ENCODE results near the gene NAA10.

The NAA10 gene

DNA sequence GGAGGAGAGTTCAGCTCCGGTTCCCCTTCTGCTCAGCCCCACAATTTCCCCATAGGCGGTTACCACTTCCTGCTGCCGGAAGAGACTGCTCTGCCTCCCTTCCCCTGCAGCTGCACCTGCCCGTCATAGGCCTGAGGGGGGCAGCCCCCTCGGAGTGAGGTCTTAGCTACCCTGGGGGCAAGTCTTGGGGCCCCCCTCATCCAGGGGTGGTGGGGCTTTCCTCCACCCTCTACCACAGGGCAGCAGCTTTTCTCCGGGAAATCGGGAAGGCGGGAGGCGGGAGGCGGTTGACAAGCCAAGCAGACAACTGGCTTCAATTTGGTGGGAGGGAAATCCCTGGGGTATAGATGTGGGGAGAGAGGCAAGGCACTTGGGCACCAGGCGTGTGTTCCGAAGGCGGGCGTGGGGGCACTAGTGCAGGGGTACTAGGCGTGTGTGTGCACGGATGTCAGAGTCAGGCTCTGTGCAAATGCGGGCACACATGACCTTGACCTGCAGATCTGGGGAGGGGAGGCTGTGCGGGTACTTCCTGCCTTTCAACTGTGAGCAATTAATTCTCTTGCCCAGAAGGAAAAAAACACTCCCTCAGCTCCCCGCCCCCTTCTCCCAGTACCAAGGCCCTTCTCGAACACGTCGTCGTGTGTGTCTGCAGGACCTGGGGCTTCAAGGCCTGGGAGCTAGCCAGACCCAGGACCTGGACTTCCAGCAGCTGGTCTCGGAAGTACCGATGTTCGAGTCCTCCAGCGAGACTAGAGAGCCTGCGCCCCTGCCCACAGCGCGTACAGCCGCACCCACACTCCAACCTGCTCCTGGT is 7.8 kb downstream of the NAA10 start:
- DNase-seq = peak; percentile 29

DNA sequence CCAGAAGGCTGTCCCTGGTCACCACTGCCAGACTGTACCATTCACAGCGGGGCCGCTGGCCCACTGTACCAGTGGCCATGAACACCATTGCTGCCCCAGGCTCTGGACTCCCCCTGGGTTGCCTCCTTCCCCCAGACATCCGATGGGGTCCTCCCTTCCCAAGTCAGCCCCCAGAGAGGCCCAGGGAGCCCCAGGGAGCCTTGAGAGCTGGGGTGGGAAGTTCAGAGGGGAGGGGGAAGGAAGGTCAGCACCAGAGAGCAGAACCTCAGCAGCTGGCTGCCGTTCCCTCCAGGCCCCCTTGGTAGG is 8.3 kb downstream of the NAA10 start:
- no peak for DNase-seq

DNA sequence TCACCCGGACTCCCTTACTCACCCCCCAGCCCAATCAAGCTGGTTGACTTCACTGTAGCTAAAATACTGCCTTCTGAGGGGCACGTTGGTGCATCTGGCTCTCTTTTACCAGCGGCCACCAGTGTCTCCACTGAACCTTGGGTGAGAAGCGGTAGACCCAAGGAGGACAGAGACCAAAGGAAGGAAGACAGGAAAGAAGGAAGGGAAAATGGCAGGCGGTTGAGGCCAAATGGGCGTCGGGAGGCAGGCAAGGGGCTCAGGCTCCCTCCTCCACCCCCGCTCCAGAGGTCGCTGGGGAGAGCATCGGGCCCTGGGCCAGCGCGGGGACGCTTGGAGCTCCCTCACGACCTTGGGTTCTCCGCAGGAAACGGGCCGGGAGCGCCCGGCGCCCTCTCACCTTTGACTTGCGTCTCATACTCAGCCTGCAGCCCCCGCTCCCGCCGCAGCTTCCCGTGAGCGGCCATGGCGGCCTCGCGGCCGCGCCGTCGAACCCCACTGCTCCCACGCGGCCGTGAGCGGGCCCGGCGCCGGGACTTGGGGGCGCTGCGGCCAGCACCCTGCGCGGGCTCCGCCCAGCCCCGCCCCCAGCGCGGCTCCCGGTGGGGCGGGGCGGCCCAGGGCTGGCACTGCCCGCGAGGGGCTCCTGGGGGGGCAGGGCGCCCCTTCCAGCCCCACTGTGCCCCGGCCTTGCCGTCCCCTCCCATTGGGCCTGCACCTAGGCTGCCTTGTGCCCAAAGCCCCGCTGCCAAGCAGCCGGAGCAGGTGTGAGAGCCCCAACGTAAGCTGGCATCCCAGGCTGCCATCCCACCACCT is 8.9 kb downstream of the NAA10 start, which contains the start of gene ARHGAP4:
TSS of gene ARHGAP4 (minus strand) at position 526 of the 813 bp plus-strand sequence. CDS start at position 464, 62 bp downstream.
- peak; percentile 23 for DNase-seq

DNA sequence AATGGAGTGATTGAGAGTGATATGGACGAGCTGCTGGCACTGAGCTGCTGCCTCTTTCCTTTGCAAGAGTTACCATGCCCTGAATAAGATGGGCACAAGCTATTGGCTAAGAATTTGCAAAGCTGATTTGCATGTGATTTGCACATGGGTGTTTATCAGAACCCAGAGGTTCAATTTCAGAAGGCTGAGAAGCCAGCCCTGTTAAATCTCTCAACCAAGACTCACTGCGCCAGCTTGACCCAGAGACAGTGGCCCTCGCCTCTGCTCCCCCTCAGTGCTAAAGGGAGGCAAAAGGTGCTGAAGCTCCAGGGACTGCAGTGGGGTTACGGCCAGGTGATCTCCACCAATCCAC is 9.5 kb downstream of the NAA10 start:
- DNase-seq = no peak

DNA sequence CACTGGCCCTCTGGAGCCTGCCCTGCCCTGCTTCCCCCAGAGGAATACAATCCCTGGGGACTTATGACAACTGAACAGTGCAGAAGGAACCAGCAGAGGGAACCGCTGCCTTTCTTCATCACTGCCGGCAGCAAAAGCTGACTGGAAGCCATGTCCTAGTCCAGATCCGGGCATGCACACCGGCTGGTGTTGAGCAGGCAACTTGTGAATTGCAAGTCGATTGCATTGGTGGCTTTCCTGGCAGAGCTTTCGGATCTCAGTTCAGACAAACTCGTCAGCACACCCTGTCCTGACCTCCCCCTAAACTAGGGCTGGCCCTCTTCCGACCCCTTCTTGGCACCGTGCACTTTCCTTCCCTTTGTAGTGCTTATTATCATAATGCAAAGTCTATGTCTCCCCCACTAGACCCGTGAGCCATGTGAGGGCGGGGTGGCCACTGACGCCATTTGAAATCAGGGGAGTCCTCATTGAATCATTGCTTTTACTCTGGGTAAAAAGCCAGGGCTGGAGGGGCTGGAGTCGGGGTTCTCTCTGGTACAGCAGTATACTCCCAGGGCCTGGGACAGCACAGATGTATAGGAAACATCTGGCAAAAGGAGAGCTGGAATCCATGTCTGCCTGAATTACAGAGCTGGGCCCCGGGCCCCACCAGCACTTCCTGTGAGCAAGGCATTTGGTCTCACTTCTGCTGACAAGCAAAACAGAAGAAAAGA is 10.5 kb downstream of the NAA10 start:
- peak; percentile 6 for DNase-seq

DNA sequence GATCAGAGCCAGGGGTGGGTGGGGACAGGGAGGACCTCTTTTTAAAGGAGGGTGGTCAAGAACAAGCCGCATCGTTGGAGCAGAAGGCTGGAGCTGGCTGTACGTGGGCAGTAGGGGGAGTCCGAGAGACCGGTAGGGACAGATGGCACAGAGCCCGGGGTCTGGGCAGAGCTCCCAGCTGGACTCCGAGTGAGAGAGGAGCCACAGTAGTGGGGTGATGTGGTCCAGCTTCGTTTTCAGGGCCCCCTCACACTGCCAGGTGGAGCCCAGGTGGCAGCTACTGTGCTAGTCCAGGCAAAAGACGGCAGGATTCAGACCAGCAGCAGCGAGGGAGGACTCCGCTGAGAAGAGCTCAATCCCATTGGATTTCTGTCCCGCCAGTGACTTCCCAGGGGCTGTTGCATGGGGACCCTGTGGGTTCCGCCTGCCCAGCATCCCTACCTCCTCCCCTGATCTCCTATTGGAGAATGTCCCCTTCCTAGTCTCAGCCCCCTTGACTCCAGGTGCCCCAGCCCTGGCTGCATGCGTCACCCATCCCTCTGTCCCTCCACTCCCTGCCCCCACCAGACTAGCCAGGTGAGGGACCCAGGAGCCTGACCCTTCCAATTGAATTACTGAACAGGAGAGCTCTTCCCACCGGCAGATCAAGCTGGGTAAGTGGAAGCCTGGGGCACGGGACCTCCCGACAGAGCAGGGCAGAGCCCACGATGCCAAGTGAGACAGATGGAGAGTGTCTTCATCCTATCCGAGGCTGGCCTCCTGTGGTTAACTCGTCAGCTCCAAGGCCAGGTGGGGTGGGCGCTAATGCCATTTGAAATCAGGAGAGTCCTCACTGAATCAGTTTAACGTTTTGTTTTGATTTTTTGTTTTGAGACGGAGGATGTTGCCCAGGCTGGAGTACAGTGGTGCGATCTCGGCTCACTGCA is 11.6 kb downstream of the NAA10 start:
- DNase-seq = peak; percentile 8

DNA sequence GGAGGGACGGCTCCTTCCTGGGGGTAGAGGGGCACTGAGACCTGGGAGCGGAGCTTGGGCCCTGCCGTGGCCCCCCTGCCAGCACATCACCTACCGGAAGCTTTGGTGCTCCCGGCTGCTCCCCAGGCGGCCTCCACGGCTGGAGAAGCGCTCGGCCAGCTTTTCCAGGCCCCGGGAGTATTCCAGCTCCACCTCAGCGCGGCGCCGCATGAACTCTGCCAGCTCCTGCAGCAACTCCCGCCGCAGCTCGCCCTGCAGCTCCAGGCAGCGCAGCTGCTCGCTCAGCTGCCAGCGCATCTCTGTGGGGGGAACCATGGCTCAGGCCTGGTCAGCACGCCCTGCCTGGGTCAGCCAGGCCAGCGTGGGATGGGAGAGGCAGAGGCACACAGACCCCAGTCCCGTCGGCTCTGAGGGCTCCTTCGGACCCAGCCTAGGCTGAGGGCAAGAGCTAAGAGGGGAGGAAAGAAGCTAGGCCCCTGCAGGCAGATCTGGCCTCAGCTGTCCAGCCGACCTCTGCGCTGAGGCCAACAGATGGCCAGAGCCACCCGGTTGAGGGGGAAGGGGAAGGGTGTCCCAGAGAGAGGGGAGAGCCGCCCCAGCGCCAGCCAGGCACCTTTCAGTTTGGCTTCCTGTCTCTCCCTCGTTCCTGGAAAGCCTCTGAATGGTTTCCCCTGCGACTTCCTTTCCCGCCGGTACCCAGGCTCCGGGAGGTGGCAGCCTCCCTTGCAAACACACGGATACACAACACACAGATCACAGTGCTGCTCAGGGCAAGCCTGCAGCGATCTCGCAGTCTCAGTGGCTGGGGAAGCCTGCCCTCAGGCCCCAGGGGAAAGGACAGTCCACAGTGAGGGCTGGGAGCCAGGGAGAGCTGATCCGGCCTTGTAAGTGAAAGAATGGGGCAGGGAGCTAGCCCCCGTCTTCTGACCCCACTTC is 13.1 kb downstream of the NAA10 start:
- DNase-seq = no peak

DNA sequence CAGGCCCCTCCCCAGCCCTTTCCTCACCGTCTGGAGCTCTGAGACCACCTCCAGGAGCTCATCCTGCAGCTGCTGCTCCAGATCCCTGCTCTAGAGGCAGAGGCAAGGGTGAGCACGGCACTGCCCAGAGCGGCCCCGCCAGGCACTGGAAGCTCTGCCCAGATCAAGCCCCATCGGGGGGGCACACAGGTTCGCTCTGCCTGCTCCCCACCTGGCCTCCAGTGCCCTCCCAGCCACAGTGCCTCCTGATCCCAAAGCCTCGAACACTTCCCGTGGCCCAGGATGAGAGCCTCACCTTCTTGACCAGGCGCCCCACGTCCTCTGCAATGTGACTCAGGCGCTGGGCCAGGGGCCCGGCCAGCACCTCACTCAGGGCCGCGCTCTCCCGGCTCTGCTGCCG is 13.8 kb downstream of the NAA10 start:
- DNase-seq = no peak

DNA sequence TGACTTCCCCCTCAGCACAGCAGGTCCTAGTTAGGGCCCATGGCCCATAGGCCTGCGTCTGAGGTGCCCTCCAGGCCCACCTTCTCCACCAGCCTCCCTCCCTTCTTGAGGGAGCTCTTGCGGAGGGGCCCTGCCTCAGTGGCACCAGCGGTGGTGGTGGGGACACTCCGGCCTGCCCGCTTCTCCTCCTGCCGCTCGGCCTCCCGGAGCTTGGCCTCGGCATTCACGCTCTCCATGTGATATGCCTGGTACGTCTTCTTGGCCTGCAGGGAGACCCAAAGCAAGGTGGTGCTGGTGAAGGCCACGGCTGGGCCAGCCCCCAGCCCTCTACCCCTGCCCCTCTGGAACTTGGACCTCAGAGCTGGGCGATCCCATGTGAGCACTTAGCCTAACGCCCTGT is 14.3 kb downstream of the NAA10 start:
- DNase-seq = no peak

DNA sequence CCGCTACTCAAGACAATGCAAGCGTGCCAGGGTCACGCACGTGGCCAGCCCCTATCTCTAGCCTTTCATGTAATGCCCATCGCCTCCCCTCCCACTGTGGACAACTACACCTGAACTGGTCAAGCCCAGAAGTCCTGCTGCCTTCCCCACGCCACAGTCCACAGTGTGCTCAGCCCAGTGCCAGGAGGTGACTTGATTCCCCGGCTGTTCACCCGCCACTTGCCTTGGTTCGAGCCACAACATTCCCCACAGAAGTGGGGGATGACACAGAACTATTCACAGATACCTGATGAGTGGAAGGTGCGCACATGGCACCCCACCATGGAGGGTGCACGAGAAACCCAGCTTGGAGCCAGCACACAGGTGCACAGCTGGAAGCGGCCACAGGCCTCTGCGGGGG is 15.6 kb downstream of the NAA10 start:
- no peak for DNase-seq

DNA sequence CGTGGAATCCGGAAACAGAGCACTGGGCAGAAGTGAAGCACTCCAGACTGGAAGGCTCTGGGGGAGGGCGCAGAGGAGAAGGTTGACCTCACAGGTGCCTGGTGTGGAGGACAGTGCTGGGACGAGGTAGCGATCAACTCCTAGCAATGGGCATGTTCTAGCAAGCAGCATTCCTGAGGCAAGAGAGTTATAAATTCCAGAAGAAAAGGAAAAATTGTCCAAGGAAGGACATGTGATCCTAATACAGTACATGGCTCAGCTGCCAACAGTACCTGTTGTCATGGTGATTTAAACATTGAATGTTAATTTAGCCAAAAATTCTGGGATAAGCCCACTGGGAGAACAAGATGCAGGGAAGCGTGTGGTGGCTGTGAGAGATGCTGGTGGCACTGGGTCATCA is 17.0 kb downstream of the NAA10 start:
- DNase-seq = no peak

DNA sequence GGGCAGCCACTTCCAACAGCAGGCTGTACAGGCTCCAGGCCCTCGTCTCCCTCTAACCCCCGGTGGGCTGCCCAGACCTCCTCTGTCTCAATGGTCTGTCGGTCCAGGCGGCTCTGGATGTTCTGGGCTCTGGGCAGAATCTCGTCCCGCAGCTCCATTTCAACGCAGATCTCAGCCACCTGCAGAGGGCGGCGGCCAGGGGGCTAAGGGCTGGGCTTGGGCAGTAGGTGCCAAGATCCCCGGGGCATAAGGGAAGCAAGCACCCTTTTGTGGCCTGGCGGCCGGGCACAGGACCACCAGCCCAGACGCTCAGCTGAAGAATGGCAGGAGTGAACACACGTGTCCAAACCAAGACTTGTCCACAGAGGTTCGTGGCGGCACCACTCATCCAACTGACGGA is 21.1 kb downstream of the NAA10 start:
- DNase-seq = no peak

DNA sequence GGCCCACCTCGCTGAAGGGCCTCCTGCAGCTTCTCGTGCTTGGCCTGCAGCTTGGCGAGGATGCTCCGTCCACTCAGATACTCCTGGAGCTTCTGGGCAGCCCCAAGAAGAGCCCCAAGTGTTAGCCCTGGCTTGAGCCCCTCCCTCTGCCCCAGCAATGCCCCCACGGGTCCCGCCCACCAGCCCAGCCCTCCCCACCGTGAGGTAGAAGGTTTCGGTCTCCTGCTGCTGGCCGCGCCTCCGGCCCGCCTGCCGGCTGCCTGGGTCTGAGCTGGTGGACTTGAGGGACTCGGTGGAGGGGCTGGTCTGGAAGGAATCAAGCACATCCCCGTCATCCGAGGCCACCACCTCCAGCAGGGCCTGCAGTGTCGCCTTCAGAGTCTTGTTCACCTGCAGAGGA is 21.6 kb downstream of the NAA10 start:
- no peak for DNase-seq

DNA sequence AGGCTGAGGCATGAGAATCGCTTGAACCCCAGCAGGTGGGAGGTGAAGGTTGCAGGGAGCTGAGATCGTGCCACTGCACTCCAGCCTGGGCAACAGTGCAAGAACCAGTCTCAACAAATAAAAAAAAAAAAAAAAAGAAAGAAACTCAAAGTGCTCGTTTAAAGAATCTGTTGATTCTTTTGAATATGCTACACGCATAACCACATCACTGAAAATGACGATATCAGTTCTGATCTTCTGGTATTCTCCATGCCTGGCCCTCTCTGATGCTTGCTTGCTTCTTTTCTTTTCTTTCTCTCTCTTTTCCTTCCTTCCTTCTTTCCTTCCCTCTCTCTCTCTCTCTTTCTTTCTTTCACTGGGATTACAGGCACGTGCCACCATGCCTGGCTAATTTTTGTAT is 23.0 kb downstream of the NAA10 start:
- no peak for DNase-seq

DNA sequence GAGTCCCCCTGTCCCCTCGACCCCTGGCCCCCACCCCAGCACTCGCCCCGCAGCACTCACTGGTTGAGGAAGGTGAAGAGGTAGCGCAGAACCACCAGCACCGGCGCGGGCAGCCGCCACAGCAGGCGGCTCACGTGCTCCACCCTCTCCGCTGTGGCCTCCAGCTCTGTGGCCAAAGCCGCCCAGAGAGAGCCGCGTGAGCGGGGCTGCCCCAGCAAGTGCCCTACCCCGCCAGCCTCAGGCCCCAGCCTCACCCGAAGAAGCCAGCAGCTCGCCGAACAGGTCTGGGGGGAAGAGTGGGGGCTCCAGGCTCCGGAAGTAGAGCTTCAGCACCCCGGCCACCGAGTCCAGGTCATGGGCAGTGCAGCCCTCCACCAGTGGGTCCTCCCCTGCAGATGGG is 24.4 kb downstream of the NAA10 start:
- no peak for DNase-seq

DNA sequence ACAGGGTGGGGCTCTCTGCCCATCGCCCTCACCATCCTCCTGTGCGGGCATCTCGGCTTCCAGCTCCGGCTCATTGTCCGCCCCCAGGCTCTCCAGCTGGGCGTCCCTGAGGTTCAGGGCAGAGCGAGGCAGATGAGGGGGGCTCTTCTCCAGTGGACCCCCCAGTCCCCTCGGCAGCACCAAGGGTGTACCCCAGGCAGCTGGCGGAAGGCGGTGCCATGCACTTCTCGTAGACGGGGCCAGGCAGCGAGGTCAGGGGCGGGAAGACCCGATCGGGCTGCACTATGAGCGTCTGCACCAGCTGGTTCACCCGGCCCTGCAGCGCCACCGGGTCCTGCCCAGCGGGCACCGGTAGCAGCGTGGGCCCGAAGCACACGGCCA is 24.9 kb downstream of the NAA10 start:
- no peak for DNase-seq

DNA sequence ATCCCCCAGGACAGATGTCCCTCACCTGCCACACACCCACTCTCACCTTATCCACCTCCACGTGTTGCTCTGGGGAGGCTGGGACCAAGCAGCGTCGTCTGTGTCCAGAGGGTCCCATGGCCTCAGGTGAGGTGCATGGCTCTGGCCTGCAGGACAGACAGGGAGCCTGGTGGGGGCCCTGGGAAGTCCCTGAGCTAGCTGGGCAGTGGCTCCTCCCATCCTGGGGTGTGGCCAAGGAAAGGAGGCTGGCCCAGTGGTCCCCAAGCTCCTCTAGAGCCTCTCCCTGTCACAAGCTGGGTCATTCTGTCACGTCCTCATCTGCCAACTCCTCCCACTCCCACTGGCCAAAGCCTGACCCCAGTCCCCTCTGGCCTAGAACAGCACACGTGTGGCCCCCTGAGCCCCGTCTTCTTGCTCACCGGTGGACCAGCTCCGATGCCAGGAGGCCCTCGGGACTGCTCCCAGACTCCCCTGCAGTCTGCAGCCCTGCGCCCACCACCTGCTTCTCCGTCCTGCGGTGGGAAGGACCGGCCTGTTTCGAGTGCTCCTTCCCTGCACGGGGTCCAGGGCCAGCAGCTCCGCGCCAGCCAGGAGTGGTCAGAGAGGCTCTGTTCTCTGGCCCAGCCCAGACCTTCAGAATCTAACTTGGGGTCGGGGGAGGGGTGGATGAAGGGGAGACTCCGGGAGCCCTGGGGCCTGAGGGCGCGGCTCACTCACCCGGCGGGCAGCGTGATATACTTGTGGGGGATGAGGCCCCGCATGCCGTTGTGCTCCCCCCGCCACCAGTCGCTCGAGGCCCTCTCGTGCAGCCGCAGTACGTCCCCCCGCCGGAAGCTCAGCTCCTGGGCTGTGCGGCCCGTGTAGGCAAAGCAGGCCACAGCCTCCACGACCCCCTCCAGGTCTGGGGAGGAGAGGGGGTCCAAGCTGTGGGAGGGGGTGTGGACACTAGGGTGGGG is 25.5 kb downstream of the NAA10 start:
- no peak for DNase-seq

DNA sequence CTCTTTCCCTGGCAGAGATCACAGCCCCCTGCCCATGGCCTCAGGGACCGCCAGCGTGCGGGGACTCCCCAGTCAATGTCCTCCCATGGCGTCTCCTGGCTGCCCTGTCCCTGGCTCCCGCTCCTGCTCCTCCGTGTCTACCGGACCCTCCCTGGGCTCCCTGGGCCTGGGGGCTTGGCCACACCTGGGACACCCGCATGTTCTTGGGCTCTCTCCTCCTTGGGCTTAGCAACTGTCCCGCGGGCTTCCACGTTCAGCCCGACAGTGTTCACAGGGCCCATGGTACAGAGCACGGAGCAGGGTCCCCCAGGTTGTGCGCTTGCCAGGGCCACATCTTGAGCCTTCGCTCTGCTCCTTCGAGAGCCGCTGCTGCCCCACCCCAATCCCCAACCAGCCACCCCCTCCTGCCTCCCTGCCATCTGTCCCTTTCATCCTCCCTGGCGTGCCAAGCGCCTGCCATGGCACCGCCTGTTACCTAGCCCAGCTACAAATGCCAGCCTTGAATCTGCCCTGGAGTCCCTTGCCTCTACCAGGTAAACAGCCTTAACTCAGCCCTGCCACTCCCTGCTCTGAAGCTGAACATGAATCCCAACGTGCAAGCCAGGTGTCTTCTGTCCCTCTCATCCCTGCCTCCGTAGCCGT is 26.5 kb downstream of the NAA10 start:
- DNase-seq = no peak

DNA sequence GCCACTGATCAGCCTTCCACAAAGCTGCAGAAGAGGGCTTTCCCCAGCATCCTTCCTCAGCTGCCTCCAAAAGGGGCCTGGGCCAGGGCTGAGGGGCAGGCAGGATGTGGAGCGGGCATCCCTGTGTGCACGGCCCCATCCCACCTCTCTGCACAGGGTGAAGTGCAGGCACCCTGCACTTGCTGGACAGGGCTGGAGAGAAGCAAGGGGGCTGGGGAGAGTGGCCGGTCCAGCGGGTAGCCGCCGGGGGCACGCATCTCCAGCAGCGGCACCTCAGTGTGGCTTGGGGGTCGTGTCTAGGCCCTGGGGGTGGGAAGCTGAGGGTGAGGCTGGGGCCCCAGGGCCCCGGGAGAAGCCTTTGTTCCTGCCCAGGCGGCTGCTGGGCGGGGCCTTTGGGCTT is 27.4 kb downstream of the NAA10 start:
- DNase-seq = no peak

Data from DMS79 treated with DMSO at 0.1 percent for 48 hours (cell line).